ENCODE data around the gene PON2.
"Not testable (repeated sequence)": the region's sequence is repeated elsewhere in the genome, so short reads cannot be mapped to it uniquely, and the experiment has no call there.

Gene PON2

GRCh38 chr7:95469848-95470247 lies 35.0 kb upstream of the PON2 start:
- intact Hi-C loops (cut with micrococcal nuclease), result loop anchor here (5.0 to 10.0 kb wide), 2 partner anchors 33 to 225 kb away; partner anchors contain the start of gene PON2

DNA sequence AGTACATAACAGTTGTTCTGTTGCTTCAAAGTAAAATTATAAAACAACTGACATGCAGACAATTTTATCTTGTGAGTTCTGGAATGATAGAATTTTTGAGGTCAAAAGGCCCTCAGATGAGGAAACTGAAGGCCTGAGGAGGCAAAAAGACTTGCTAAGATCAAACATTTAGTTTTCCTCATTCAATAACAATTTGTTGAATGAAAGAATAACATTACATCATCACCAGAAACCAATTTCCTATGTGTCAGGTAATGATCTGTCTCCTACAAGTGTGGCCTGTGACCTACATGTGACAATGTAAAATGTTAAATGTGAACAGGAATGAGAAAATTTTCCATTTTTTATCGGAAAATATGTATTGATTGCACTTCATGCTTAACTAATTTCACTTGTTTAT lies 34.4 kb upstream of the PON2 start:
- Mint-ChIP-seq H3K27ac (no peak overlapping the region), H3K4me3 (no peak overlapping the region), H3K36me3 (ENCODE audit: low read depth) (no peaks in the 10 kb centered on the region), H3K4me1 (ENCODE audit: low read depth) (peaks cover 10% of the 10 kb centered on the region), H3K27me3 (peaks cover 3% of the 10 kb centered on the region), H3K9me3 (peaks cover 6% of the 10 kb centered on the region)
- intact Hi-C loops (cut with micrococcal nuclease), result no loop called here

More at GRCh38 chr7:95469848-95470247, 35.0 kb upstream of the PON2 start:
- Mint-ChIP-seq H3K4me1 (ENCODE audit: low read depth) (peaks cover 10% of the 10 kb centered on the region), H3K27ac (no peak overlapping the region), H3K9me3 (peaks cover 6% of the 10 kb centered on the region), H3K36me3 (ENCODE audit: low read depth) (no peaks in the 10 kb centered on the region), H3K27me3 (peaks cover 3% of the 10 kb centered on the region), H3K4me3 (no peak overlapping the region)

DNA sequence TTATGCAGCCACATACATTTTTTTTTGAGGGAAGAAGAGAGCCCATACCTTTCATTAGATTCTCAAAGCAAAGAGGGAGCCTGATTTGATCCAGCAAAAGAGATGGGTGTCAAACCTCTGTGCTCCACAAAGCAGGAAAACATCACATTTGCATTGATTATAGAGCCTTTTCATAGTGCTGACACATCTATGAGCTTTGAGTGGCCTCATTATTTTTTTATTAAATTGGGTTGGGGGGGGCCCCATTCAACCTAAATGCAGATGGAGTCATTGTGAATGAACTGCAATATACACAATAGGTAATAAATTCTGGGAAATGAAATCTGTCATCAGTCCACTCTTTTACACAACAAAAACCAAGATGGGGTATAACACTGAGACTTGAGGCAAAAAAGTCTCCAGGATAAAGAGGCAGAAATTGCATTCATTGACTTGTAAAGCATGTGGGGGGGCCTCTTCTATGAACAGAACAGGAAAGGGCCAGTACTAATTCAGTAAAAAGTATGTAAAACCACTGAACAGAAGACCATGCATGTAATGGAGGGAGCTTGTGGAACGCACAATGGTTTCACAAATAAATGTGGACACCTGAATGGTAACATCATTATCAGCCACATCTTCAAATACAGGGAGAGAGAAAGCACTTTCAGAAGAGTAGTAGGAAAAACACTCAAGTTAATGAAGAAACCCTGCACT lies 33.2 kb upstream of the PON2 start:
- peaks cover 3% of the 10 kb centered on the region for H3K27me3 Mint-ChIP-seq
- H3K27ac Mint-ChIP-seq, result no peak overlapping the region
- peaks cover 10% of the 10 kb centered on the region for H3K4me1 Mint-ChIP-seq (ENCODE audit: low read depth)
- no peak overlapping the region for H3K4me3 Mint-ChIP-seq
- intact Hi-C loops (cut with micrococcal nuclease), result no loop called here
- H3K36me3 Mint-ChIP-seq (ENCODE audit: low read depth), result no peaks in the 10 kb centered on the region
- peaks cover 6% of the 10 kb centered on the region for H3K9me3 Mint-ChIP-seq

DNA sequence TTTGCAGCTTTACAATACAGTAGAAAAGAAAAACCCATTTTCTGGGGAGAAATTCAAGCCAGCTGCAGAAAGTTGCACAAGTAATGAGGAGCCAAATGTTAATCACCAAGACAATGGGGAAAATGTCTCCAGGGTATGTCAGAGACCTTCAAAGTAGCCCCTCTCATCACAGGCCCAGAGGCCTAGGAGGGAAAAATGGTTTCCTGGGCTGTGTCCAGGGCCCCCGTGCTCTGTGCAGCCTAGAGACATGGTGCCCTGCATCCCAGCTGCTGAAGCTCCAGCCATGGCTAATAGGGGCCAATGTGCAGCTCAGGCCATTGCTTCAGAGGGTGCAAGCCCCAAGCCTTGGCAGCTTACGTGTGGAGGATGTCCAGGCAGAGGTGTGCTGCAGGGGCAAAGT lies 25.8 kb upstream of the PON2 start:
- H3K27me3 Mint-ChIP-seq; H3K27ac Mint-ChIP-seq; H3K36me3 Mint-ChIP-seq (ENCODE audit: low read depth); intact Hi-C loops (cut with micrococcal nuclease); H3K4me1 Mint-ChIP-seq (ENCODE audit: low read depth); H3K4me3 Mint-ChIP-seq: not testable (repeated sequence)
- peaks cover 48% of the 10 kb centered on the region for H3K9me3 Mint-ChIP-seq

DNA sequence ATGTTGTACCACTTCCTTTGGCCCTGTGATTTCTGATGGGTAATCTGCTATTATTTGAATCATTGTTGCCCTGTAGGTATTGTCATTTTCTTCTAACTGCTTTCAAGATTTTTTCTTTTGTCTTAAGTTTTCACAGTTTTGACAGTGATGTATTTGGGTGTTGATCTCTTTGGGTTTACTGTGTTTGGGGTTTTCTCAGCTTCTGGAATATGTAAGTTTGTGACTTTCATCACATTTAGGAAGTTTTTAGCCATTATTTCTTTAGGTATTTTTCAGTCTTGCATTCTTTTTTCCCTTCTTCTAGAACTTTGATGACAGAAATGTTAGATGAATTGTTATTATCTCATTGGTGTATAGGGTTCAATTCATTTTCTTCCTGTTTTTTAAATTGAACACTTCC lies 23.1 kb upstream of the PON2 start:
- Mint-ChIP-seq H3K36me3 (ENCODE audit: low read depth) (no peaks in the 10 kb centered on the region), H3K27me3 (no peaks in the 10 kb centered on the region), H3K27ac (no peak overlapping the region), H3K4me3 (no peak overlapping the region), H3K9me3 (peaks cover 48% of the 10 kb centered on the region), H3K4me1 (ENCODE audit: low read depth) (no peaks in the 10 kb centered on the region)
- intact Hi-C loops (cut with micrococcal nuclease), result no loop called here

DNA sequence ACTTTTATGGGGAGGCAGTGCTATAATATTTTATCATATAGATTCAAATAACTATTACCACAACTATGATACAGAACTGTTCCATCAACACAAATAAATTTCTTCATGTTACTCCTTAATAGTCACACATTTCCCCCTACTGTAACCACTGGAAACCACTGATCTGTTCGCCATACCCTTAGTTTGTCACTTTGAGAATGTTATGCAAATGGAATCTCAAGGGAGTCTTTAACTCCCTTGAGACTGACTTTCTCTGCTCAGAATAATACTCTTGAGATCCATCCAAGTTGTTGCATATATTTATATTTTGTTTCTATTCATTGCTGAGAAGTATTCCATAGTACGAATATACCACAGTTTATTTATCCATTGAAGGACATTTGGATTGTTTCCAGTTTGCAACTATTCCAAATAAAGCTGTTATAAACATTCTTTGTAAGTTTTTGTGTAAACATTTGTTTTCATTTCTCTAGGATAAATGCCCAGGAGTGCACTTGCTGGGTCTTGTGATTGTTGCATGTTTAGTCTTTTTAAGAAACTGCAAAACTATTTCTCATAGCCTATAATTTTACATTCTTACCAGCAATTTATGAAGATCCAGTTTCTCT lies 19.7 kb upstream of the PON2 start:
- H3K4me1 Mint-ChIP-seq (ENCODE audit: low read depth), result no peaks in the 10 kb centered on the region
- no peaks in the 10 kb centered on the region for H3K27me3 Mint-ChIP-seq
- no peak overlapping the region for H3K4me3 Mint-ChIP-seq
- no peaks in the 10 kb centered on the region for H3K36me3 Mint-ChIP-seq (ENCODE audit: low read depth)
- H3K27ac Mint-ChIP-seq, result no peak overlapping the region
- peaks cover 17% of the 10 kb centered on the region for H3K9me3 Mint-ChIP-seq
- intact Hi-C loops (cut with micrococcal nuclease), result no loop called here

- no peaks in the 10 kb centered on the region for H3K36me3 Mint-ChIP-seq (ENCODE audit: low read depth)
- H3K27ac Mint-ChIP-seq, result no peak overlapping the region
- intact Hi-C loops (cut with micrococcal nuclease), result no loop called here
- H3K4me3 Mint-ChIP-seq, result no peak overlapping the region
- no peaks in the 10 kb centered on the region for H3K9me3 Mint-ChIP-seq
- no peaks in the 10 kb centered on the region for H3K4me1 Mint-ChIP-seq (ENCODE audit: low read depth)
- peaks cover 3% of the 10 kb centered on the region for H3K27me3 Mint-ChIP-seq
Observed at GRCh38 chr7:95446618-95447017, 11.8 kb upstream of the PON2 start.

- intact Hi-C loops (cut with micrococcal nuclease), result no loop called here
- Mint-ChIP-seq H3K9me3 (no peaks in the 10 kb centered on the region), H3K4me1 (ENCODE audit: low read depth) (no peaks in the 10 kb centered on the region), H3K27ac (no peak overlapping the region), H3K27me3 (peaks cover 5% of the 10 kb centered on the region), H3K4me3 (no peak overlapping the region), H3K36me3 (ENCODE audit: low read depth) (no peaks in the 10 kb centered on the region)
Observed at GRCh38 chr7:95444796-95445195, 10.0 kb upstream of the PON2 start.

DNA sequence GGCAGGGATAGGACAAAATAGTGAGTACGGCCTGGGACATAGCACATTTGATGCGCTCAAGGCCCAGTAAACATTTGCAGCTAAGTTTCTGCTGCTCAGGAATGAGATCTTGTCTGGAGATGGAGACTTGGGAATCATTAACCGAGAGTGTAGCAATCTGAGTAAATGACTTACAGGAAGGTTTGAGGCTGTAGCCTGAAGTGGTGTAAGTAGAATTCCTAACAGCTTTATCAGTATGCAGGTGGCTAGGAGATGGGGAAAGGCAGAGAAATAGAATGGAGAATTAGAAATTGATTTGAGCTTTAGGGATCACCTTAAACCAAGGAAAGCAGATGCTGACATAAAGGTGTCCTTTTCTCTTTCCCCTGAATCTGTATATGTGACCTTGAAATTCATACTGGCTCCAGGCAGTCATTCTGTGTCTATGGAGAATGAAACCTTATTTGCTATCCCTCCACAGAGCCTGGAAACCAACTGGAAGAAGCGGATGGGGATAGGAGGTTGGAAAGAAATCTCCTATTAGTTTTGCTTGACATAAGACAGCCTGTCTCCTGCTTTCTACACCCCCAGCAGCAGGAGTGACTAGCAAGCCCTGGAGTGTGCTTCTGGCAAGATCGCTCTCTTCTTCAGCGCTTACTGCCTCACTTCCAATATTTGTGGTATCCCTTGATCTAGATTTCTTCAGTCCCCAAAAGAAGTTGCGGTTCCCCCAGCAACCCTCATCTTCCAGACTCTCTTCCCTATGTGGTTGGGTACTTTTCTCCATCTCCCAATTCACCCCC lies 6.4 kb upstream of the PON2 start:
- intact Hi-C loops (cut with micrococcal nuclease), result no loop called here
- Mint-ChIP-seq H3K4me3 (no peak overlapping the region), H3K36me3 (ENCODE audit: low read depth) (no peaks in the 10 kb centered on the region), H3K9me3 (no peaks in the 10 kb centered on the region), H3K27ac (no peak overlapping the region), H3K4me1 (ENCODE audit: low read depth) (no peaks in the 10 kb centered on the region), H3K27me3 (peaks cover 7% of the 10 kb centered on the region)

DNA sequence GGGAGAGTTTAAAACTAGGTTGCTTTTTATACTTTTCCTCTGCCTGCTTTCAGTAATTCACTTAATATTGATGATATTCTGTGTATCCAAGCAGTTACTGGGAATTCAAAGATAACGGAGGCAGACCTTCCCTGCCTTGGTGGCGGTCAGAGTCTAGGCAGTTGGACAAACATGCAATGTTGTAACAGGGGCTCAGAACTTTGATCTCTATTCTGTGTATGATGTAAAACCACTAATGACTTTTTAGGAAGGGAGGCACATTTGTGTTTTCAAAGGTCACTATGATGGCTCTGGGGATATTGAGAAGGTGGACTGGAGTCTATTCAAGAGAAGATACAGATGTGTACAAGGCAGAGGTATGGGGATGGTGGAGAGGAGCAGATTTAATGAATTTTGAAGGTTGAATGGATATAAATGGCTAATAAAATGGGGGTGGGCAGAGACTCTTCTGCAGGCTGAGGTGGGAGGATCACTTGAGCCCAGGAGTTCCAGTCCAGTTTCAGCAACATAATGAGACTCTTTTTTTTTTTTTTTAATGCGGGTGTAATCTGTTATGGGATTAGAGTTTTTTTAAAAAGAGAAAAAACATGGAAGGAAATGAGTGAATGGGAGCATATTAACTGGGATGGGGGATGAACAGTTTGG lies 5.7 kb upstream of the PON2 start:
- no peak overlapping the region for H3K27ac Mint-ChIP-seq
- intact Hi-C loops (cut with micrococcal nuclease), result no loop called here
- H3K27me3 Mint-ChIP-seq, result peaks cover 7% of the 10 kb centered on the region
- peaks cover 2% of the 10 kb centered on the region for H3K4me1 Mint-ChIP-seq (ENCODE audit: low read depth)
- H3K36me3 Mint-ChIP-seq (ENCODE audit: low read depth), result no peaks in the 10 kb centered on the region
- H3K9me3 Mint-ChIP-seq, result no peaks in the 10 kb centered on the region
- H3K4me3 Mint-ChIP-seq, result no peak overlapping the region

DNA sequence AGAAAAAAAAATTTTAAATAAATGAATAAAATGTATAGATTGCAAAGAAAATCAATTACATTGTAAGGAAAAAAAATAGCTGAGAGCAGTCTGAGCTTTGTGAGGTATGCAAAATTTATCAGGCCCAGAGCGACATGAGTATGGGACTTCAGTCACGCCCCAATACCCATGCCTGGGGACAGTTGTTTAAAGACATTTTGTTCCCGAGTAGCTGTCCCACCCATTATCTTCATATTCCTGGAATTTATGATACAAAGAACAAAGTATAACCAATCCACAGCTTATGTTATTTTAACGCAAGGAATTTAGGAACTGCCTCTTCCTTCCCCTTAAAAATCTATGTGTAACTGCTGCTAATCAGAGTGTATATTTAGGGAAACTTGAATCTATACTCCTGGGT lies 1.6 kb upstream of the PON2 start:
- Mint-ChIP-seq H3K4me1 (ENCODE audit: low read depth) (peaks cover 22% of the 10 kb centered on the region), H3K9me3 (no peaks in the 10 kb centered on the region)

GRCh38 chr7:95435422-95435780 lies 573 bp upstream of the PON2 start:
- intact Hi-C loops (cut with micrococcal nuclease), result loop anchor here (5.0 kb wide), 1 partner anchor 37 kb away; no protein-coding TSS in a partner anchor
- peaks cover 22% of the 10 kb centered on the region for H3K4me1 Mint-ChIP-seq (ENCODE audit: low read depth)
- H3K36me3 Mint-ChIP-seq (ENCODE audit: low read depth), result no peaks in the 10 kb centered on the region

More for the DNA sequence above, 1.6 kb upstream of the PON2 start:
- H3K27ac Mint-ChIP-seq, result no peak overlapping the region
- H3K27me3 Mint-ChIP-seq, result peaks cover 2% of the 10 kb centered on the region
- intact Hi-C loops (cut with micrococcal nuclease), result loop anchor here (5.0 kb wide), 1 partner anchor 36 kb away; no protein-coding TSS in a partner anchor
- H3K36me3 Mint-ChIP-seq (ENCODE audit: low read depth), result no peaks in the 10 kb centered on the region
- H3K4me3 Mint-ChIP-seq, result no peak overlapping the region

DNA sequence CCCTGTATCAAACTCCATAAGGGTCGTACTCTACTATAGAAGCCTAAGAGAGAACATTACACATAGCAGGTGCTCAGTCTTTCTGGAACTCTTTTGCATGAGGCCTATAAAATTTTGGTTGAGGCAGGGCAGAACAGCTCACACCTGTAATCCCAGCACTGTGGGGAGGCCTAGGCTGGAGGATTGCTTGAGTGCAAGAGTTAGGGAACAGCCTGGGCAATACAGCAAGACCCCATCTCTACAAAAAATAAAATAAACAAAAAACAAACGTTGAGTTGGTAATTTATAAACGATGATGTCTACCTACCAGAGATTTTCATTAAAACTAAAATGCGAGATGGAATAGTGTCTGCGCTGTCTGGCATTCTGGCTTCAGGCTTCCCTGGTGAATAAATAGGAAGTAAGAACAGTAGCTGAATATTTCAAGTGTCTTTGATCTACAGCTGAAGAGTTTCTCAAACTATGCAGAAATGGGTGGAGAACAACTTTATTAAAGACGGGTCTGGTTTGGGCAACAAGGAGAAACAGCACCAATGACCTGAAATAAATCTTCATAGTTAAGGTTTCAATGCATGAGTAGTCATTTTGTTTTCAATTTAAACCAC lies 774 bp downstream of the PON2 start:
- Mint-ChIP-seq H3K4me1 (ENCODE audit: low read depth) (peaks cover 22% of the 10 kb centered on the region), H3K27ac (peak overlapping the region; percentile 75), H3K36me3 (ENCODE audit: low read depth) (no peaks in the 10 kb centered on the region), H3K27me3 (no peaks in the 10 kb centered on the region), H3K9me3 (no peaks in the 10 kb centered on the region), H3K4me3 (peak overlapping the region; percentile 73)
- intact Hi-C loops (cut with micrococcal nuclease), result no loop called here

More at GRCh38 chr7:95435422-95435780, 573 bp upstream of the PON2 start:
- no peaks in the 10 kb centered on the region for H3K9me3 Mint-ChIP-seq
- peak overlapping the region; percentile 73 for H3K4me3 Mint-ChIP-seq
- H3K27ac Mint-ChIP-seq, result peak overlapping the region; percentile 75
- peaks cover 1% of the 10 kb centered on the region for H3K27me3 Mint-ChIP-seq

Measured in dendritic cell treated with granulocyte-macrophage colony-stimulating factor and Interleukin-4, amounts not matched to agents 40 ng/mL and 50 ng/mL, for 4 days (primary cell).